Retina (tissue), 1 donor: ENCODE measurements around the gene TSPAN7.

Source experiments
- DNase-seq: peaks from one replicate; pipeline ENCODE4 v3.0.0-alpha.2; 2016

The TSPAN7 gene, protein sequence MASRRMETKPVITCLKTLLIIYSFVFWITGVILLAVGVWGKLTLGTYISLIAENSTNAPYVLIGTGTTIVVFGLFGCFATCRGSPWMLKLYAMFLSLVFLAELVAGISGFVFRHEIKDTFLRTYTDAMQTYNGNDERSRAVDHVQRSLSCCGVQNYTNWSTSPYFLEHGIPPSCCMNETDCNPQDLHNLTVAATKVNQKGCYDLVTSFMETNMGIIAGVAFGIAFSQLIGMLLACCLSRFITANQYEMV

DNA sequence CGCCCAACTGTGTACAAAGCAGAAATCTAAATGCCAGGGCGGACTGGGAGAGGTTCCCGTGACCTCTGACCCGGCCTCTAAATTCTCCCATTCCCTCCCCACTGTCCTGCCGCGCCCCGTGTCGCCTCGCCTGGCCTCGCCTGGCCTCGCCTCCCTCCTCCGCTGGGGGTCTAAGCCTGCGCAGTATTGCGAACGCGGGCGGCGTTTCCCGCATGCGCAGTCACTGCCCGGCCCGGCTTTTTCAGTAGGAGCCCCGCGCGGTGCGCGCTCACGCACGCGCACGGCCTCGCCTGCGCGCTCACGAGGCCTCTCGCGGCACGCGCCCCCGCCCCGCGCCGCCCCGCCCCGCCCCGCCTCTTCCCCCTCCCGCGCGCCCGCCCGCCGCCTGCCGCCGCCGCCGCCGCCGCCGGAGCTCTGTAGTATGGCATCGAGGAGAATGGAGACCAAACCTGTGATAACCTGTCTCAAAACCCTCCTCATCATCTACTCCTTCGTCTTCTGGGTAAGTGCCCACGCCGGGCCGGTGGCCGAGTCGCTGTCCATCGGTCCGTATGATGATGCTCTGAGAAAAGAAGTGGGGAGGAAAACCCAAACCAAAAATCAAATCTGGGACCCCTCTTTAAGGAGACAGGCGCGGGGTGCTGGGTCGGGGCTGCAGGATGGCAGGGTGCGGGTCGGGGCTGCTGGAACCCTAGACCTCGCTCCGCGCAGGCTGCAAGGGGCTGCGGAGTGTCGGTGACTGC lies at the start of gene TSPAN7:
Gene TSPAN7 (plus strand): TSS at position 417 of the 743 bp plus-strand sequence. CDS start 5 bp downstream, at position 422.
- peak; percentile 86 for DNase-seq

DNA sequence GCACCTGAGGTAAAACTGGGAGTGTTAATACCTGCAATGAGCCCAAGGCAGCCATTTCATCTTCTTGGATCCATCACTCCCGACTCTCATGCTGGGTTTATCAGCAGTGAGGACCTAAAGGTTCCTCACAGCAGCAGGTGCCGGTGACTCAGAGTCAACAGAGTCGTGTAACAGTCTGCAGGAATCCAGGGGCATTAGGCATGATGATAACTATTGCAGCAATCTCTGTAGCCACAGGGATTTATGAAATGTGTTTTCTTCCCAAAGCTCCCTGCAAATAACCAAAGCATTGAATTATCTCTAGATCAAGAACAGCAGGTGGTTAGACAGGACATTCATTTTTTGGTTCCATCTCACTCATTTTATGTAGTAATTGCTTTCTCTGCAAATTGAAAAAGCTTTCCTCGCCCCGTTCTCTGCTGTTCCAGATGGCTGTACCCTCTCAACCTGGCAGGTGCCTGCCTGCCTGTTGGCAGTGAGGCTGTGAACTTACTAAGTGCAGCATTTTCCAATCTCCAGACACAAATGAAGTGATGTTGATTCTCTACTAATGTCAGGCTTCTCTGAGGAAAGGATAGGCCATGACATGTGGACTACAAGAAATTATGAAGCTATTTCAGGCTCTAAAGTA lies 48.1 kb upstream of the TSPAN7 start:
- DNase-seq = no peak

DNA sequence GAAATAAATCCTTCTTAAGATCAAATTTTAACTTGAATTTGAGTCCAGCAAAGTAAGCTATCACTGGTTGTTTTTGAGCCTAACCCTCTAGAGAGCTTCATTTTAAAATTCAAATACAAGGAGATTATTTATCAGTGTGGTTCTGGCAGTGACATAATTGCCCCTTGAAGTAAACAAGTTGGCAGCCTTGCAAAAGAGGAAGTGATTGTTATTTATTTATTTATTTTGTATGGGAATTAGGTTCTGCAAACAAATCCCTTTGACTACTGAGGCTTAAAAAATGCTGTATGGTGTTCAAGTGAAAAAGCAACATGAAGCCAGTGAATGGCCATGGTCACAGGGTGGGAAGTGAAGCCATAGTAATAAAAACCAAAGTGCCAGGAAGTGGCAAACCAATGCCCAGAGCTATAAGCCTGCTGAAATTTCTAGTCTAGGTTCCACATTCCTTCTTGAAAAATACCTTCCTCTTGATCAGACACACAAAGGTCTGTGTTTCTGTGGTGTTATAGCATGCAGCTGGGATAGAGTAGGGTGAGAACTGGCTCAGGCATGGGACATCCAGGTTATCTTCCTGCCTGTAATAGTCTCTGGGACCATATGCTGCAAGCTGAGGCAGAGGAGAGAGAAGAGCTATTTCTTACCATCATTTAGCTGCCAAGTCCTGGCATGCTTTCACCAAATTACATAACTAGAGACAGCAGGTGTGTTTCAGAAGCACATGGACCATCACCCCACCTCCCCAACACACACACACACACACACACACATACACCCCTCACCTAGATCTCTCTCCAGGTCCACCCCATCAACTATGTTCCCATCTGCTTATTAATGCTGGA lies 47.1 kb upstream of the TSPAN7 start:
- DNase-seq = no peak

DNA sequence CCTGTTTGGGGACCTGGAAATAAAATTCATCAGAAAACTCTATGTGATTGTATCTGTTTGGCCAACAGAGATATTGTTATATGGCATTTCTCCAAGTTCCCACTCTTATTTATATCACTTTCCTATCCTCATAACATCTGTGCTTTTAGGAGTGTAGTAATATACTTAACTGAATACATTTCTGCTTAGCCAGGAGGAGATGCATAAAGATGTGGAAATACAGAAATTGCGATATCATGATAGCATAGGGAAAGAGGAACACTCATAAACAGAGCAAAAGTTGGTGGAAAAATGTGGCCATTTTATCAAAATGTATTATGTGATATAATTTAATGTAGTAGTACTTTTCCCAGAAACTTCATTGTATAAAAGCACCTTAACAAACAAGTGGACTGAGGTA lies 46.1 kb upstream of the TSPAN7 start:
- no peak for DNase-seq

DNA sequence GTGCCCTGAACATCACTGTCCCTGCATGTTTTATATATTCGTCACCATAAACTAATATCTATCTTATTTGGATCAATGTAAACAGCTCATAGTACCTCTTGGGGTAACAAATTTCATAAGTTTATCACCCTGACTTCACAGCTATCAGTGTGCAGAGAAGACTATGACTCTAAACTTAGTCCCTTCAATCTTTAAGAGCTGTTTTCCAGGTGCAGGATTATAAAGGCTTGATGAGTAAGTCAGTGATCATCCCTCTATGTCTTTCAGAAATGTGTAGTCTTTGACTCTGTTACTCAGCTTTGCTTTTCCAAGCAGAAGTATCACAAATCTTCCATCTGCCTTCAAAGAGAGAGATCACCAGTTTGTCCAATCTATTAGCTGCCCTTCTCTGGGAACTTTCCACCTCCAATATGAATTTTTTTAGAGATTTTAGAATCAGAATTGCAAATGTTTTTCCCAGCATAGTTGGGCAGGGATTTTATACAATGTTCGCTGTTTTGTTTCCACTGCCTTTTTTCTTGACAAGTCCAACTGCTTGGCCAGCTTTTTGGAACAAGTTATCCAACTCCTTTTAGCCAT lies 45.1 kb upstream of the TSPAN7 start:
- DNase-seq = no peak

DNA sequence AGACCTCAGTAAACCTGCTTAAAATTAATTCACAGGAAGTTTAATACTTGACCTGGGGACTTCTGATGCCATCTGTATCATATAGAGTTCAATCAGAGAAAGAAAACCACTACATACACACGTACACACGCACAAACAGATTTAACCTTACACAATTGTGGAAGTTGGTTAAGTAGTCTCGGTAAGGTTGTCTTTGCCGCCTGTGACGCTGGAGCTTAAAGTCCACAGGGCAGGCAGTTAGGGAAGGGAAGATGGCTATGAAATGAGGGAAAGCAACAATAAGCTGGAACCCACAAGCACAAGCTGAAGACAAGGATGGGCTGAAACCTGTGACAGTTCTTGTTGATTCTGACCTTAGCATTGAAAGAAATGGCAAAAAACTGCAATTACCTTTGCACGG lies 41.7 kb upstream of the TSPAN7 start:
- no peak for DNase-seq

DNA sequence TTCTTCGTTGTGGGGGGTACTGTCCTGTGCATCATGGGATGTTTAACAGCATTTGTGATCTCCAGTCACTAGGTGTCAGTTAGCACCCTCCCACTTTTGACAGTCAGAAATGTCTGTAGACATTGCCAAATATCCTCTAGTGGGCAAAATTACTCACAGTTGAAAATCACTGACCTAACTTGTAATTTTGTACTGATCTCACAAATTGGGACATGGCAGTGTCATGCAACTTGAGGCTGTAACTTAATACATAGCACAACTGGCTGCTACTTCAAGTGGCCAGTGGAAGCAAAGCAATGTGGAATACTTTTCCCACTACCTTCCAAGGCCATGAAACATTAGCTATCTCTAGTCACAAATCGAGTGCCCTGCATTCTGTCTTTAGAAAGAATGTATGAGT lies 23.2 kb upstream of the TSPAN7 start:
- DNase-seq = no peak

DNA sequence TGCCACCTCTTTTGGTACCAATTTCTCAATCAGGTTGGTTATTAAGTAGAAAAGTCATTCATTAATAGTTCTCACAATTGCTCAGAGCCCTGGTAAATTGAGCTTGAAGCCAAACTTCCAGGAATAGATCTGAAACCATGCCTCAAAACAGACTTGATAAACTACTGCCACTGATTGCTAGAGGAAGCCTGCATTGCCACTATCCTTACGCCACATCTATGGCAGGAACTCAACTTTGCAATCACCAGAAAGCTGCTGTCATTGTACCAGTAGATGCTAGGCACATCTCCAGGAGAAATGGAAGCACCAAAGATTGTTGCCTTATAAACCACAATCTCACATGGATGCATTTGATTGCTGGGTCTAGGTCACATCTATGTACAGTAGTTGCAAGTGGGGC lies 21.6 kb upstream of the TSPAN7 start:
- DNase-seq = no peak

DNA sequence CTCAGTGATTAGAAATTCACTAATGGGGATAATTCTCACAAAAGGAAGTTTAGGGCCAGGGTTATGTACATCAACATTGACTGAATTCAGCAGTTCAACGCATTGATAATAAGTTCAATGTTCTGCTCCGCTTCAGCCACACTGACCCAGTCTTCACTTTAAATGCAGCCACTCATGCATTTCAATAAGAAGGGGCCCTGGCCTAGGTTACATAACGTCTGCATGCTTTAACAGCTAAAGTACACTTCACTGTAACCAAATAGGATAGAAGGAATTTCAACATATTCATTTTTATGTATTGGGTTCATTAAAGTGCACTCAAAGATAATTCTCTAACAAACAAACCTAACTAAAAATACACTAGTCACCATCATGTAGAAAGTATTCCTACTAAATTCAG lies 12.8 kb upstream of the TSPAN7 start:
- DNase-seq = no peak

DNA sequence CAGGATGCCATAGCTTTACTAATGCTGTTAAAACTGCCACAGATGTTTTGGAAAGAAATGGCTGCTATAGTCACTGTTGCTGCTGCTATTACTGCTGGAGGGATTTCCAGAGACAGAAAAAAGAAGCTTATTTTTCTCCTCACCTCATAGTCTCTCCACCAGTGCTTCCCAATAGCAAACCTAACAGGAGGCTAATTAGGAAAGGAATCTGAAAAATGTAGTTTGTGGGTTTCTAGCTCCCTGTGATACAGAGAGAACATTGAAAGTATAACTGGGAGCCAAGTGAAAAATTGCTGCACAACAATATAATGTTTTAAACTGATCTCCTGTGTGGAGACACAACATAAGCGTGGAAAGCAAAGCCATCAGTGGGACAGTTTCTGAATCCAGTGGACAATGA lies 8.6 kb upstream of the TSPAN7 start:
- DNase-seq = no peak

DNA sequence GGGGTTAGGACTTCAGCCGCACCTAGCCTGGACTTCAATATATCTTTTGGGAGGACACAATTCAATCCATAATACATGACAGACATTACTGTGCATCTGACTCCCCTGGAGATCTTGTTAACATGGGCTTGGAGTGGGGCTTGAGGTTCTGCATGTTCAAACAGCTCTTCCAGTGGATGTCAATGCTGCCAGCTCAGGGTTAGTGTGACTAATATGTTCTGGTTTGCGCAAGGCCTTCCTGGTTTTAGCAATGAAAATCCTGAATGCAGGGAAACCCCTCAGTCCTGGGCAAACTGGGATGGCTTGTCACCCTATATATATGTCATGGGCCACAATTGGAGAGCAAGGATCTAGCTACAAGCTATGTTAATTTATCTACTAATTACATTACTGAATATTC lies 2.7 kb upstream of the TSPAN7 start:
- DNase-seq = no peak

DNA sequence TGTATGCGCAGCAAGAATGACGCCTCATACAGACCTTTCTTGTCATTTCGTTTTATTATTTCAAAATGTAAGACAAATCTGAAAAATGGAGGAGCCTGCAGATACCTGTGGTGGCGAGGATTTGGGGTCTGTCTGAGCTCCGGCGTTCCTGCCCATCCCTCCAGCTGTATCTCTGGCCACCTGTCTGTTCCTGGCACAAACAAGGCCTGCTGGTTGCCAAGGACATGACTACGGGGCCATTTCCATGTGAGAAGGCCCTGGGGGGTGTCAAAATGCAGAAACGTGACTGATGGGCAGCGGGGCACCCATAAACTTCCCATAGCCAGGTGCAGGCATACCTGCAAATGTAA lies 591 bp upstream of the TSPAN7 start:
- no peak for DNase-seq

DNA sequence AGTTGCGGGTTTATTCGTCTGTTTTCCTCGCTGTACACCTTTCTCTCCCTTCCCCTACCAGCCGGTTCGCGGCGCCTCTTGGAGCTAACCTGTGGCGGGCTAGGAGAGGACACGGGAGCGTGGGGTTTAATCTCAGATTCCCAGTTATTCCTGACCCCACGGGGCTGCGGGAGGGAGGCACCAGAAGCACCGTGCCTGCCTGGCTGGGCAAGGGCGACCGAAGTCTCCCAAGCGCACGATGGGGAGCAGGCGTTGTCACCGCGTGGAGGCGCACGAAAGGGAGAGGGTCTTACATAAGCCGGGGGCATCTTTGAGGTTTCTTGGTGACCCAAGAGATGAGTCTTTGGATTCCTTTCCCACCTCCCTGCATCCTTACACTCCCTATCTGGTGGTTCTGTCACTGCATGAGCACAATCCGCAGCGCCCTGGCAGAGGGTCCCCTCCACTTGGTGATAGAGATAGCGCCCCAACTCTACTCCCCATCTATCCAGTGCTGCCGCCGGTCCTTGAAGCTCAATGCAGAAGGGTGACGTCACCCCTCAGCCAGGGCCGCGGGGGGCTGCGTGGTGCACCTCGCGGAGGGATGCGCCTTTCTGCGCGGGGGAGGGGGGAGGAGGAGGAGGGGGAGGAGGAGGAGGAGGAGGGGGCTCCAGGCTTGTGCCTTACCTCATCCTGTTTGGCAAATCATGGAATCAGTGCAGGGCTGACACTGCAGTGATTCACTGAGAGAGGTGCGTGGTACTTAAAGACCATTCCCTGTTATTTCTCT lies 793 bp downstream of the TSPAN7 start:
- DNase-seq = peak; percentile 80

DNA sequence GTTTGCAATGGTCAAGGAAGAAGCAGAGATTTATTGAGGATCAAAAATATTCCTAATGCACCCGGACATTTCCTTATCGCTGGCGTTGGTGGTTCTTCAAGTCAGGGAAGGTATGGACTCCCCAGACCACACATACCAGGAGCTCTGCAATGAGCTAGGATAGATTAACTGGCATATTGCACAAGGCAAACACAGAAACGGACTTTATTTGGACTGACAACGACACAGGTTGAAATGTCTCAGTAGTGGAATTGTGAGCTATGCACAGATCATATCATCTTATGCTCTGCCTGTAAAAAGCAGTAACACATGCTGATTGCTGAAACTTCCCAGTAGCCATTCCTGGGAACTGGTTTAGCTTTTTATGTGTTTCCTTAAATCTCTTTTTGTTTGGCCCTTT lies 1.7 kb downstream of the TSPAN7 start:
- DNase-seq = no peak

DNA sequence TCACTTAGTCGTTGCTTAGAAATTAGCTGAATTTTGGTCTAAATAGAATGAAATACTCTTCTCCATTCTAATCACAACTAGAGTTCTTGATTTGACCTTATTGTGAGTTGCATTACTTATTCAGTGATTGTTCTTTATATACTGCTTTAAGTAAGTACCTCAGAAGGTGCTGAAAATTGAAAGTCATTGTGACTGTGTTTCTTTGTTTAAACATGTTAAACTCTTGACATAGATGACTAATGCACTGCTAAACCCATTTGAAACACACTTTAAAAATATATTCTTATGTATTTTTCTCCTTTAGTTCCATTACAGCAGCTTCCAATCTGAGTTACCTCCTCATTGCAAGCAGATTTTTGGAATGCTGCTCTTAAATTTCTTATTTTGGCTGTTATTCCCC lies 9.1 kb downstream of the TSPAN7 start:
- DNase-seq = no peak

DNA sequence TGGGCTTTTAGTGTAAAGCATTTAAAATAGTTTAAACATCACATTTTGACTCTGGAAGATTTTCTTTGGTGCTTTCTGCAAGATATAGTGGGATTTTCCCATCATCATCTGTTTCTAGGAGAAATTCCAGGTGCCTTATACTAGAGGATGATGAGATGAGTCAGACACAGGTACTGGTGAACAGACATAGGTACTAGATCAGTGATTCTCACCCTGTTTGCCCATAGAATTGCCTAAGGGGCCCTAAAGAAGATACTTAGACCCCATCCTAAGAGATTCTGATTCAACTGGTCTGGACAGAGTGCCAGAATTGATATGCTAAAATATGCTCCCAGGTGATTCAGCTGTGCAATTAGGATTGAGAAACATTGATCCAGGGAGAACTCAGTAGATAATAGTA lies 9.7 kb downstream of the TSPAN7 start:
- DNase-seq = no peak

DNA sequence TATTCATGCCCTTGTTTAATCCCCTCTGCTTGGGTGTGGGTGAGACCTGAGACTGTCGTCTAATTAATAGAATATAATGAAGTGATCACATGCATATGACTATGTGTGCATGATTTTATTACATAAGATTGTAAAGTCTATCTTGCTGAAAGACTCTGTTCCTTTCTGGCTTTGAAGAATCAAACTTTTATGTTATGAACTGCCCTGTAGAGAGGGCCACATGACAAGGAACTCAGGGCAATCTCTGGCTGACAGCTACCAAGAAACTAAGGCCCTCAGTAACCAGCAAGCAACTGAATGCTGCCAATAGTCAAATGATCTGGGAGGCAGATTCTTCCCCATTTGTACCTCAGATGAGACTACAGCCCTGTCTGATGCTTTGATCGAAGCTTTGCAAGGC lies 13.5 kb downstream of the TSPAN7 start:
- no peak for DNase-seq

DNA sequence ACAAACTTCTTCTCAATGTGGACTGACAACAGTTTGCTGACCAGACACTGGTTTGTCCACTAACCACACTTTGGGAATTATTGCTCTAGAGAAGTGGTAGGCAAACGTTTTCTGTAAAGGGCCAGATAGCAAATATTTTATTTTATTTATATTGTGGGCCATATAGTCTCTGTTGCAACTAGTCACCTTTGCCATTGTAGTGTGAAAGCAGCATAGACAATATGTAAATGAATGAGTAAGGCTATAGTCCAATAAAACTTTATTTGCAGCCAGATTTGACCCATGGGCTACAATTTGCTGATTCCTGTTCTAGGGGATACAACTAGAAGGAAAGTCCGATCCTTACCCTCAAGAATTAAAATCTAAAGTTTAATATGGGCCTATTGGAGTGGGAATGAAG lies 14.5 kb downstream of the TSPAN7 start:
- no peak for DNase-seq

DNA sequence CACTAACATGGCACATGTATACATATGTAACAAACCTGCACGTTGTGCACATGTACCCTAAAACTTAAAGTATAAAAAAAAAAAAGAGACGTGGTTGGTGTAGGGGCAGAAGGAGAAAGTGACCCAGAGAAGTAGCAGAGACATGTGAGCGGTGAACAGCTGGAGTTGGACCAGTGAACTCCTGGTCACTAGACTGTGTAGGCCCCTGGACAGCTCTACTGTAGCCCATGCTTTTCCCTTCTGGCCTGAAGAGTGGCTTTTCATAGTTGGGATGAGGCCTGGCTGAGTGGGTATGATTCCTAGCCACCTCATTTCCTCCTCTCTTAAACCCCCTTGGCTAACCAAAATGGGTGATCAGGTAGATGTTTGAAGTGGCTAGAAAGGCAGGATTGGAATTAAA lies 16.4 kb downstream of the TSPAN7 start:
- DNase-seq = no peak

DNA sequence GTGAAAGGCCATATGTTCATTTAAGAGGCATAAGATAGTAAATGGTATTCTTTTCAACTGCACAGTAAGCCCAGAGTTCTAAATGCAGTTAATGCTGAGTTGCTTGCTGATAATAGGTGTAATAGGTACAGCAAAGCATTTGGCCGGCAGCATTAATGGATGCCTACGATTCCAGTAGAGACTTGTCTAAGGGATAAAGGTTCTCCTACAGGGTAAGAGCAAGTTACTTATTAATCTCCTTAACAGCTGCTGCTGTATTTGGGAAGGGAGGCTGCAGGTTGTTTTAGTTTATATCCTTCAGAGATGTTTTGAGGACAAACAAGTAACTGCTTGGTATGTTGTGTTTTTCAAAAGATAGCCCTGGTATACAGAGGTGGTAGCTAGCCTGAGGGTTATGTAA lies 16.8 kb downstream of the TSPAN7 start:
- DNase-seq = no peak

DNA sequence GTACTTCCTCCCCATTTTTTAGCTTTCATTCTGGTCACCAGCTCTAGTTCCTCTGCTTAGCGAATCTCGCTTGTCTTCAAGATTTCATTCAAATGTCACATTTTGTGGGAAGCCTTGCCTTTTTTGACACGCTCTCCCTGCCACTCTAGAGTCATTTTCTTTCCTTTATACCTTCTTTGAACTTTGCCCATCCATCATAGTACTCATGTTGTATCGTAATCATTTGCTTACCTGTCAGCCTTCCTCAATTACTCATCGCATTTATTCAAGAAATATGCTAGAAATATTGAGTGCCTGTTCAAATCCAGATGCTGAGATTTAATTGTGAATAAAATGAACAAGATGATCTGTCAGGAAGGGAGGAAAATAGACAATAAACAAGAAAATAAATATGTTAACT lies 21.8 kb downstream of the TSPAN7 start:
- DNase-seq = no peak

DNA sequence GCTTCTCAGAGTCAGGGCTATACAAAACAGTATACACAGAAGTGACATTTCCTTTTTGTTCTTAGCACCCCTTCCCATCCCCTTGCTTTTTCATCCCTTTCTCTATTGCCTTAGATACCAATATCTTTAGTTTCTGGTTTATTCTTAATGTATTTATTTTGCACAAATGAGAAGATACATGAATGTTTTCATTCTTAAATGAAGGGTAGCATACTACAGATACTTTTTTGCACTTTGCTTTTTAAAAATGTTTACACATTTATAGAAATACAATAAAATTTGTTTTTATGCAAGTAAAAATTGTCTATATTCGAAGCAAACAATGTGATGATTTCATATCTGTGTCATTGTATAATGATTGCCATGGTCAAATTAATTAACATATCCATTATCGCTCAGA lies 33.1 kb downstream of the TSPAN7 start:
- DNase-seq = no peak
